ENCODE data around the gene PHF2. TPM values are rescaled to one million over a fixed set of nuclear protein-coding genes. Genes with fewer than 3 reads are reported as not detected.

PHF2 gene
- total and polyA plus RNA-seq, 2 of the 8 experiments (the other 6 are each of a cell fraction or from before 2014, with no cell fraction given) = 3.4 to 9.4 TPM

DNA sequence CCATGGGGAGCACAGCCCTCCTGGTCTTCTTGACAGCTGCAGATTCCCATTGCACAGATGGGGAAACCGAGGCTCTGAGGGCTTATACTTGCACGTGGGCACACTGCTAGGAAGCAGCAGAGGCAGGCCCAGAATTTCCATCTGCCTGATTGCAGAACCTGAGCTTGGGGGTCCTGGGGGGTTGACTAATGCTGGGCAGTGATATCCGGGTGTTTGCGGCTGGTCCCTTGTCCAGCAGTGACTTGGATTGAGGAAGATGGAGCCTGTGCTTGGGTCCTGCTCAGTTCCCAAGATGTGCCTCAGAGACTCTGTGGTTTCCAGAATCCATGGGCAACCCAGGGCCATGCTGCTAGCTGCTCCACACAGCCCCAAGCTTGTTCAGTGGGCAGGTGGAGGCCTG is 91.2 kb downstream of the PHF2 start:
- Histone ChIP-seq H3K4me1 (replicated peaks in 1 of 4; ENCODE audit: control insufficient read depth in 3 of 4, insufficient read depth in 4 of 4, low read length in 3 of 4) (no peaks in the 10 kb centered on the region; a peak in 3 of 7 replicates), H4K8ac (ENCODE audit: extremely low read depth, insufficient read depth, low read length) (no peak overlapping the region), H3K23me2 (ENCODE audit: low read depth, low read length) (peaks cover under 1% of the 10 kb centered on the region; the same call in 1 of the 2 replicates), H2AK5ac (ENCODE audit: low read depth, low read length) (no peak overlapping the region), H3K56ac (replicated peaks; ENCODE audit: insufficient read length, low read depth, low read length) (no peak overlapping the region), H3K79me1 (ENCODE audit: low read depth, low read length) (no peaks in the 10 kb centered on the region), H3K4me2 (ENCODE audit: insufficient read depth in 1 of 2, low read depth in 2 of 2, low read length in 2 of 2) (no peak overlapping the region), H2BK120ac (replicated peaks; ENCODE audit: low read depth, low read length) (no peak overlapping the region), H4K20me1 (replicated peaks in 1 of 2; ENCODE audit: control insufficient read depth in 1 of 2, insufficient read depth in 2 of 2, low read length in 2 of 2) (peaks cover 0 to 4% of the 10 kb centered on the region in 2 experiments), H3K4ac (replicated peaks; ENCODE audit: insufficient read length, low read depth, low read length) (no peak overlapping the region), H3K36me3 (ENCODE audit: control insufficient read depth in 2 of 4, insufficient read depth in 4 of 4, low read length in 3 of 4) (peaks cover 0 to 4% (median 0%) of the 10 kb centered on the region in 4 experiments; a peak in 2 of 8 replicates), H2BK5ac (ENCODE audit: low read depth, low read length) (no peak overlapping the region), H3K9me3 (ENCODE audit: insufficient read depth in 2 of 2, low read depth in 1 of 2, low read length in 1 of 2) (no peaks in the 10 kb centered on the region; a peak in 1 of 4 replicates), H3K23ac (ENCODE audit: insufficient read length) (no peak overlapping the region), H2BK12ac (ENCODE audit: low read depth, low read length) (no peak overlapping the region), H4K5ac (ENCODE audit: insufficient read length, low read depth, low read length) (no peak overlapping the region), H3K18ac (ENCODE audit: extremely low read depth, low read length) (no peak overlapping the region), H3K4me3 (ENCODE audit: extremely low read depth in 1 of 4, insufficient read depth in 2 of 4, low read depth in 3 of 4, low read length in 4 of 4) (no peak overlapping the region), H3K14ac (ENCODE audit: insufficient read length) (no peak overlapping the region), H2AFZ (ENCODE audit: low read length) (no peak overlapping the region), H4K91ac (replicated peaks; ENCODE audit: insufficient read length, low read length) (no peak overlapping the region), H3K27me3 (replicated peaks in 1 of 4; ENCODE audit: control insufficient read depth in 3 of 4, extremely low read depth in 1 of 4, insufficient read depth in 3 of 4, low read length in 3 of 4) (no peaks in the 10 kb centered on the region; a peak in 1 of 7 replicates), H2BK20ac (ENCODE audit: low read length) (no peak overlapping the region), H3K79me2 (ENCODE audit: control insufficient read depth in 1 of 2, insufficient read depth in 2 of 2, low read length in 2 of 2) (no peaks in the 10 kb centered on the region), H3K27ac (ENCODE audit: low read depth, low read length) (no peak overlapping the region), H2BK15ac (ENCODE audit: low read length) (no peak overlapping the region), H3K9ac (replicated peaks in 1 of 4; ENCODE audit: extremely low read depth in 1 of 4, low read depth in 3 of 4, low read length in 3 of 4) (no peak overlapping the region)
- no peak for TF ChIP-seq BCL11A (IDR thresholded peaks at IDR 0.05; ENCODE audit: low read depth in 2 of 2, low read length in 2 of 2)
- no peak for TF ChIP-seq NANOG (IDR thresholded peaks at IDR 0.05; ENCODE audit: insufficient read depth, low read depth, low read length, poor library complexity, severe bottlenecking)
- TF ChIP-seq TBP (IDR thresholded peaks at IDR 0.05; ENCODE audit: low read depth, low read length) = no peak
- no peak for TF ChIP-seq RNF2 (IDR thresholded peaks at IDR 0.05; ENCODE audit: borderline replicate concordance, low read depth, low read length, missing control alignments, poor library complexity, severe bottlenecking)
- no peak for TF ChIP-seq SP4 (IDR thresholded peaks at IDR 0.05; ENCODE audit: low read length)
- TF ChIP-seq NRF1 (IDR thresholded peaks at IDR 0.05; ENCODE audit: low read depth, low read length) = no peak
- no peak for TF ChIP-seq EP300 (IDR thresholded peaks at IDR 0.05; ENCODE audit: borderline replicate concordance in 1 of 2, low read depth in 2 of 2, low read length in 2 of 2)
- ChIA-PET POLR2A (ENCODE audit: partially characterized antibody) (interaction anchor here (1.0 to 2.0 kb wide), 3 partner anchors 8 to 11 kb away, joined by 3 to 6 read pairs (median 3); no protein-coding TSS in a partner anchor), CTCF (ENCODE audit: partially characterized antibody) (interaction anchor here (0.7 to 1.4 kb wide), 9 partner anchors 10 to 335 kb away, joined by 3 to 7 read pairs (median 3); no protein-coding TSS in a partner anchor)
- DNase-seq (ENCODE audit: low read depth in 1 of 2, low spot score in 2 of 2) (no peak), FAIRE-seq (no peak)
- 75% methylated on average over 4 of the region's 4 CpGs; no CpG with 5 or more reads in 1 of the 2 experiments for WGBS, 2 experiments (ENCODE audit: extremely low coverage in 1 of 2, insufficient coverage in 1 of 2, insufficient read length in 1 of 2, insufficient replicate concordance in 2 of 2, low coverage in 1 of 2, low lambda C conversion rate in 2 of 2, missing lambda C conversion rate in 1 of 2)

Data from H1 (cell line).